HEK293 (cell line): ENCODE measurements around the gene ISM1.

ENCODE experiments used
- CTCF ChIA-PET: fragments of 350-600 bp; formaldehyde crosslinking; extraction: SDS; loops from one replicate; lab custom pipeline; 2021; ENCODE audit warnings: antibody characterized with exemption; lab: Yijun Ruan, JAX
- POLR2A ChIA-PET: fragments of 300-600 bp; formaldehyde crosslinking; extraction: SDS; loops from one replicate; lab custom pipeline; 2020; ENCODE audit warnings: antibody characterized with exemption, inconsistent platforms; lab: Yijun Ruan, JAX
- H3K27ac ChIP-seq: fragments of 200-500 bp; sonication (Bioruptor generic); 2 replicates; pipeline ENCODE4 v1.5.1; 2014; ENCODE audit warnings: low read depth, low read length, control low read depth, inconsistent platforms; ENCODE audit errors: extremely low read depth
- H3K36me3 ChIP-seq, 2 experiments: fragments of 200-500 bp in 1 of 2; sonication (Bioruptor generic) in 1 of 2; 1 replicate in 1 of 2; 2 replicates in 1 of 2; pipeline ENCODE4 v1.5.1; 2014 to 2017; ENCODE audit warnings: inconsistent platforms in 2 of 2, low read length in 2 of 2; ENCODE audit not compliant: control insufficient read depth in 2 of 2, insufficient read depth in 1 of 2
- H3K4me1 ChIP-seq: fragments of 200-500 bp; sonication (Bioruptor generic); 2 replicates; pipeline ENCODE4 v1.5.1; 2014; ENCODE audit warnings: mild to moderate bottlenecking, low read length, inconsistent platforms; ENCODE audit not compliant: control insufficient read depth, insufficient read depth
- H3K4me3 ChIP-seq: 2 replicates; pipeline ENCODE4 v1.5.1; 2011; ENCODE audit warnings: low read depth, mild to moderate bottlenecking, control low read depth, low read length, moderate library complexity
- H3K9me3 ChIP-seq: fragments of 200-500 bp; sonication (Bioruptor generic); 2 replicates; pipeline ENCODE4 v1.5.1; 2014; ENCODE audit warnings: low read depth, low read length, inconsistent platforms; ENCODE audit not compliant: control insufficient read depth, insufficient read depth
- ELK4 ChIP-seq: IDR thresholded peaks from 2 replicates; pipeline ENCODE4 v1.6.1; 2011; ENCODE audit warnings: mild to moderate bottlenecking, low read depth, low read length, borderline replicate concordance
- KLF9 ChIP-seq: fragments of 450-650 bp; formaldehyde crosslinking; IDR thresholded peaks from 2 replicates; pipeline ENCODE4 v1.5.1; 2016; ENCODE audit warnings: missing biosample characterization, missing genetic modification characterization, low read depth
- MZF1 ChIP-seq: fragments of 450-650 bp; formaldehyde crosslinking; IDR thresholded peaks from 2 replicates; pipeline ENCODE4 v1.5.1; 2017; ENCODE audit warnings: missing biosample characterization, missing genetic modification characterization, borderline replicate concordance
- PRDM4 ChIP-seq: fragments of 450-650 bp; formaldehyde crosslinking; IDR thresholded peaks from 2 replicates; pipeline ENCODE4 v1.5.1; 2017; ENCODE audit warnings: missing biosample characterization, missing genetic modification characterization
- SP7 ChIP-seq: fragments of 450-650 bp; formaldehyde crosslinking; IDR thresholded peaks from 2 replicates; pipeline ENCODE4 v1.5.1; 2016; ENCODE audit warnings: missing biosample characterization, missing genetic modification characterization
- ZBTB20 ChIP-seq: fragments of 450-650 bp; formaldehyde crosslinking; IDR thresholded peaks from 2 replicates; pipeline ENCODE4 v1.5.1; 2016; ENCODE audit warnings: missing biosample characterization, missing genetic modification characterization
- ZBTB44 ChIP-seq: fragments of 450-650 bp; IDR thresholded peaks from 2 replicates; pipeline ENCODE4 v1.5.1; 2018; ENCODE audit warnings: missing biosample characterization, mild to moderate bottlenecking, missing genetic modification characterization
- ZBTB7A ChIP-seq: fragments of 450-650 bp; formaldehyde crosslinking; IDR thresholded peaks from 2 replicates; pipeline ENCODE4 v1.5.1; 2016; ENCODE audit warnings: low read depth, missing biosample characterization, missing genetic modification characterization
- ZNF114 ChIP-seq: fragments of 450-650 bp; formaldehyde crosslinking; IDR thresholded peaks from 2 replicates; pipeline ENCODE4 v1.5.0; 2017; ENCODE audit warnings: missing biosample characterization, missing genetic modification characterization
- ZNF169 ChIP-seq: fragments of 450-650 bp; formaldehyde crosslinking; IDR thresholded peaks from 2 replicates; pipeline ENCODE4 v1.5.1; 2016; ENCODE audit warnings: missing biosample characterization, missing genetic modification characterization
- ZNF174 ChIP-seq: fragments of 450-650 bp; formaldehyde crosslinking; IDR thresholded peaks from 2 replicates; pipeline ENCODE4 v1.5.0; 2017; ENCODE audit warnings: missing biosample characterization, mild to moderate bottlenecking, missing genetic modification characterization
- ZNF175 ChIP-seq: fragments of 450-650 bp; formaldehyde crosslinking; IDR thresholded peaks from 2 replicates; pipeline ENCODE4 v1.5.1; 2016; ENCODE audit warnings: missing biosample characterization, missing genetic modification characterization
- ZNF221 ChIP-seq: fragments of 450-650 bp; formaldehyde crosslinking; IDR thresholded peaks from 2 replicates; pipeline ENCODE4 v1.5.1; 2017; ENCODE audit warnings: missing biosample characterization, missing genetic modification characterization, borderline replicate concordance
- ZNF248 ChIP-seq: fragments of 450-650 bp; formaldehyde crosslinking; IDR thresholded peaks from 2 replicates; pipeline ENCODE4 v1.5.1; 2017; ENCODE audit warnings: missing biosample characterization, missing genetic modification characterization
- ZNF335 ChIP-seq: fragments of 450-650 bp; formaldehyde crosslinking; conservative IDR thresholded peaks from 2 replicates; pipeline ENCODE4 v1.5.1; 2016; ENCODE audit warnings: missing biosample characterization, missing genetic modification characterization
- ZNF391 ChIP-seq: fragments of 450-650 bp; formaldehyde crosslinking; IDR thresholded peaks from 2 replicates; pipeline ENCODE4 v1.5.1; 2016; ENCODE audit warnings: low read depth, missing biosample characterization, missing genetic modification characterization, borderline replicate concordance
- ZNF398 ChIP-seq: fragments of 450-650 bp; formaldehyde crosslinking; IDR thresholded peaks from 2 replicates; pipeline ENCODE4 v1.5.1; 2017; ENCODE audit warnings: missing biosample characterization, missing genetic modification characterization
- ZNF423 ChIP-seq: fragments of 450-650 bp; formaldehyde crosslinking; IDR thresholded peaks from 2 replicates; pipeline ENCODE4 v1.5.1; 2016; ENCODE audit warnings: missing biosample characterization, missing genetic modification characterization
- ZNF426 ChIP-seq: fragments of 450-650 bp; formaldehyde crosslinking; IDR thresholded peaks from 2 replicates; pipeline ENCODE4 v1.5.1; 2017; ENCODE audit warnings: missing biosample characterization, missing genetic modification characterization, mild to moderate bottlenecking, inconsistent platforms, moderate library complexity
- ZNF529 ChIP-seq: fragments of 450-650 bp; formaldehyde crosslinking; IDR thresholded peaks from 2 replicates; pipeline ENCODE4 v1.5.1; 2017; ENCODE audit warnings: missing genetic modification characterization, missing biosample characterization; ENCODE audit not compliant: insufficient replicate concordance
- ZNF549 ChIP-seq: fragments of 450-650 bp; IDR thresholded peaks from 2 replicates; pipeline ENCODE4 v1.5.1; 2018; ENCODE audit warnings: missing biosample characterization, missing genetic modification characterization, mild to moderate bottlenecking, inconsistent platforms, moderate library complexity
- ZNF580 ChIP-seq: fragments of 450-650 bp; formaldehyde crosslinking; IDR thresholded peaks from 2 replicates; pipeline ENCODE4 v1.5.1; 2016; ENCODE audit warnings: missing biosample characterization, missing genetic modification characterization
- ZNF623 ChIP-seq: fragments of 450-650 bp; formaldehyde crosslinking; IDR thresholded peaks from 2 replicates; pipeline ENCODE4 v1.5.1; 2016; ENCODE audit warnings: missing biosample characterization, missing genetic modification characterization
- ZNF654 ChIP-seq: fragments of 450-650 bp; formaldehyde crosslinking; IDR thresholded peaks from 2 replicates; pipeline ENCODE4 v1.5.1; 2016; ENCODE audit warnings: low read depth, missing biosample characterization, missing genetic modification characterization
- ZNF677 ChIP-seq: fragments of 450-650 bp; IDR thresholded peaks from 2 replicates; pipeline ENCODE4 v1.5.0; 2018; ENCODE audit warnings: missing biosample characterization, mild to moderate bottlenecking, missing genetic modification characterization, moderate library complexity
- ZNF768 ChIP-seq: fragments of 450-650 bp; formaldehyde crosslinking; IDR thresholded peaks from 2 replicates; pipeline ENCODE4 v1.5.1; 2018; ENCODE audit warnings: missing biosample characterization, mild to moderate bottlenecking, missing genetic modification characterization
- ZNF785 ChIP-seq: fragments of 450-650 bp; formaldehyde crosslinking; IDR thresholded peaks from 2 replicates; pipeline ENCODE4 v1.5.1; 2016; ENCODE audit warnings: missing biosample characterization, missing genetic modification characterization
- TF ChIP-seq, protein P1 (sequence below): fragments of 450-650 bp; formaldehyde crosslinking; IDR thresholded peaks from 2 replicates; pipeline ENCODE4 v1.5.1; 2016; ENCODE audit warnings: missing biosample characterization, missing genetic modification characterization, borderline replicate concordance

ISM1 gene

DNA sequence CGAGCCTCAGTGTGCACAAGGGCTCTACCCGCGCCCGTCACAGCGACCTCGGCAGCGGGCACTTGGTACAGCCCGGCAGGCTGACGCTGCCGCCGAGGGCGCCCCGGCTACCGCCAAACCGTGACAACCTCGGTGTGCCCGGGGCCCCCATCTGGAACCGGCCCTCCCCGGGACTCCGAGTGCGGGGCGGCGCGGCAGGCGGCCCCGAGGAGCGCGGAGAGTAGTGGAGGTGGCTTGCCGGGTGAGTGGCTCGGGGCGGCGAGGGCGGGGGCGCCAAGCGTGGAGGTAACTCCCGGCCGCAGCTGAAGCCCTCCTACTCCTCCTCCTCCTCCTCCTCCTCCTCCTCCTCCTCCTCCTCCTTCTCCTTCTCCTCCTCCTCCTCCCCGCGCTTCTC, at the start of gene ISM1 (continued):
- TF ChIP-seq ZNF114 (tag by site-specific recombination) (no peak), ZNF549 (tag by site-specific recombination) (no peak), ZNF221 (no peak), ZNF529 (tag by site-specific recombination) (no peak), ZNF677 (tag by site-specific recombination) (no peak), ZNF768 (tag by site-specific recombination) (no peak), ZNF398 (peak; percentile 62), ZNF423 (tag by site-specific recombination) (no peak), ZNF248 (tag by site-specific recombination) (no peak), ZNF335 (tag by site-specific recombination) (peak; percentile 63), MZF1 (tag by site-specific recombination) (no peak), ZNF391 (tag by site-specific recombination) (no peak), ZBTB20 (tag by site-specific recombination) (peak; percentile 86), ZNF169 (tag by site-specific recombination) (no peak), ZNF174 (tag by site-specific recombination) (no peak), SP7 (tag by site-specific recombination) (no peak), ZBTB44 (tag by site-specific recombination) (no peak), ZNF175 (no peak), ZNF580 (tag by site-specific recombination) (no peak), ELK4 (no peak)
- TF ChIP-seq, protein P1, sequence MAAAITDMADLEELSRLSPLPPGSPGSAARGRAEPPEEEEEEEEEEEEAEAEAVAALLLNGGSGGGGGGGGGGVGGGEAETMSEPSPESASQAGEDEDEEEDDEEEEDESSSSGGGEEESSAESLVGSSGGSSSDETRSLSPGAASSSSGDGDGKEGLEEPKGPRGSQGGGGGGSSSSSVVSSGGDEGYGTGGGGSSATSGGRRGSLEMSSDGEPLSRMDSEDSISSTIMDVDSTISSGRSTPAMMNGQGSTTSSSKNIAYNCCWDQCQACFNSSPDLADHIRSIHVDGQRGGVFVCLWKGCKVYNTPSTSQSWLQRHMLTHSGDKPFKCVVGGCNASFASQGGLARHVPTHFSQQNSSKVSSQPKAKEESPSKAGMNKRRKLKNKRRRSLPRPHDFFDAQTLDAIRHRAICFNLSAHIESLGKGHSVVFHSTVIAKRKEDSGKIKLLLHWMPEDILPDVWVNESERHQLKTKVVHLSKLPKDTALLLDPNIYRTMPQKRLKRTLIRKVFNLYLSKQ, result no peak

DNA sequence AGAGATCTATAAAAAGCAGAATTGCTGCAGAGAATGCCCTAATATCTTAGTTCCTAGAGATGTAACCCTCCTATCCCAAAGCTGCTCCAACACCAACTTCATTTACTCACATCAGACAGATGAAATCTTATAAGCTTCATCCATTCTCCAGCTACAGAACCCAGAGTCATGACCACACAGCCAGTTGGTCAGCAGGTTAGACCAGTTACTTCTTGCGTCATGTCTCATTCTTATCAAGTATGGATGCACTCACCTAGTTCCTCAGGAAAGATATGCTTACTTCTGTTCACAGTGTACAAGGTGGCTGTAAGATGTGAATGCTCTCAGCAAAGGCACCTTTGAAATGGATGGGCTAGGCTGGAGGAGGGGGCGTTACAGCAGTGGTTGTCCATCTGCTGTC, 47.9 kb upstream of the ISM1 start:
- no peaks in the 10 kb centered on the region for H3K4me1 ChIP-seq
- H3K9me3 ChIP-seq, result no peaks in the 10 kb centered on the region
- CTCF ChIA-PET, result no interaction called here
- no peak overlapping the region for H3K4me3 ChIP-seq
- H3K36me3 ChIP-seq, result no peaks in the 10 kb centered on the region
- H3K27ac ChIP-seq, result no peak overlapping the region
- POLR2A ChIA-PET, result no interaction called here
- TF ChIP-seq ZBTB7A (no peak), ZNF398 (no peak), ZNF549 (tag by site-specific recombination) (no peak), ZNF654 (tag by site-specific recombination) (no peak), KLF9 (tag by site-specific recombination) (no peak), ZNF426 (tag by site-specific recombination) (no peak), PRDM4 (tag by site-specific recombination) (no peak), ZNF623 (no peak), ZNF785 (no peak)
